ENCODE measurements around the gene SPAG16. TPM values are rescaled to one million over a fixed set of nuclear protein-coding genes. Genes with fewer than 3 reads are reported as not detected.

The SPAG16 gene
- polyA plus RNA-seq, 1 of the 3 experiments (the other 2 are of a cell fraction): 29.5 TPM

- Histone ChIP-seq H3K4me1 (ENCODE audit: control insufficient read depth in 1 of 2, insufficient read depth in 2 of 2, low read depth in 1 of 2, low read length in 1 of 2) (no peaks in the 10 kb centered on the region), H3F3A (replicated peaks; ENCODE audit: insufficient read depth) (no peaks in the 10 kb centered on the region), H3K9ac (no peak overlapping the region), H3K4me3 (ENCODE audit: low read depth in 2 of 2, low read length in 1 of 2) (no peak overlapping the region), H3K79me2 (ENCODE audit: insufficient read depth) (no peaks in the 10 kb centered on the region), H3K4me2 (no peak overlapping the region), H3K36me3 (replicated peaks in 1 of 2; ENCODE audit: control insufficient read depth in 1 of 2, insufficient read depth in 2 of 2, low read length in 1 of 2) (no peaks in the 10 kb centered on the region), H3K27ac (ENCODE audit: low read depth in 2 of 2, low read length in 1 of 2) (no peak overlapping the region), H3K9me2 (no peaks in the 10 kb centered on the region), H2AFZ (ENCODE audit: low read depth) (no peak overlapping the region), H3K27me3 (ENCODE audit: insufficient read depth) (no peaks in the 10 kb centered on the region), H3K9me3 (no peaks in the 10 kb centered on the region), H4K20me1 (ENCODE audit: insufficient read depth) (no peaks in the 10 kb centered on the region)
- no peak for DNase-seq
- TF ChIP-seq RXRA (IDR thresholded peaks at IDR 0.05; ENCODE audit: borderline replicate concordance, low read depth) (no peak), MXI1 (IDR thresholded peaks at IDR 0.05; ENCODE audit: low read depth, low read length) (no peak), TAF1 (IDR thresholded peaks at IDR 0.05; ENCODE audit: borderline replicate concordance, low read depth, low read length) (no peak), MAX (IDR thresholded peaks at IDR 0.05; ENCODE audit: low read depth) (no peak), POLR2AphosphoS5 (IDR thresholded peaks at IDR 0.05; ENCODE audit: low read depth, low read length) (no peak), USF1 (IDR thresholded peaks at IDR 0.05; ENCODE audit: borderline replicate concordance, low read depth) (no peak), GABPA (IDR thresholded peaks at IDR 0.05; ENCODE audit: low read depth) (no peak), RCOR1 (IDR thresholded peaks at IDR 0.05; ENCODE audit: low read length) (no peak), FOXJ3 (CRISPR knock-in tag; IDR thresholded peaks at IDR 0.05) (no peak), YY1 (IDR thresholded peaks at IDR 0.05; ENCODE audit: low read depth) (no peak), EP300 (IDR thresholded peaks at IDR 0.05; ENCODE audit: borderline replicate concordance in 1 of 2, low read depth in 1 of 2, low read length in 1 of 2) (no peak)
- CTCF ChIA-PET: no interaction called here
- POLR2A ChIA-PET: no interaction called here
- 35% methylated on average over 1 of the region's 1 CpG for WGBS (ENCODE audit: low lambda C conversion rate)
Observed at GRCh38 chr2:213551526-213551925, 267.3 kb downstream of the SPAG16 start.

GRCh38 chr2:213559053-213559452, 274.8 kb downstream of the SPAG16 start:
- no peak overlapping the region for H2AFZ ChIP-seq (ENCODE audit: low read depth)
- no peak overlapping the region for H3K4me2 ChIP-seq
- no peak overlapping the region for H3K4me3 ChIP-seq (ENCODE audit: low read depth in 2 of 2, low read length in 1 of 2)
- 0 out of 2 replicates have a peak, but pooled peaks cover 5% of the 10 kb centered on the region for H3K9me3 ChIP-seq
- no peaks in the 10 kb centered on the region for H3K9me2 ChIP-seq
- no peak overlapping the region for H3K9ac ChIP-seq
- no peaks in the 10 kb centered on the region for H4K20me1 ChIP-seq (ENCODE audit: insufficient read depth)
- no peaks in the 10 kb centered on the region for H3K4me1 ChIP-seq (ENCODE audit: control insufficient read depth in 1 of 2, insufficient read depth in 2 of 2, low read depth in 1 of 2, low read length in 1 of 2)
- no peaks in the 10 kb centered on the region for H3F3A ChIP-seq (replicated peaks; ENCODE audit: insufficient read depth)
- DNase-seq: no peak
- H3K79me2 ChIP-seq (ENCODE audit: insufficient read depth): no peaks in the 10 kb centered on the region
- ChIA-PET CTCF (no interaction called here), POLR2A (no interaction called here)
- H3K27ac ChIP-seq (ENCODE audit: low read depth in 2 of 2, low read length in 1 of 2): no peak overlapping the region
- 32% methylated on average over 5 of the region's 5 CpGs for WGBS (ENCODE audit: low lambda C conversion rate)
- H3K27me3 ChIP-seq (ENCODE audit: insufficient read depth): no peaks in the 10 kb centered on the region
- H3K36me3 ChIP-seq (replicated peaks in 1 of 2; ENCODE audit: control insufficient read depth in 1 of 2, insufficient read depth in 2 of 2, low read length in 1 of 2): no peaks in the 10 kb centered on the region
- no peak for TF ChIP-seq EP300 (IDR thresholded peaks at IDR 0.05; ENCODE audit: borderline replicate concordance in 1 of 2, low read depth in 1 of 2, low read length in 1 of 2)
- no peak for TF ChIP-seq MAX (IDR thresholded peaks at IDR 0.05; ENCODE audit: low read depth)
- no peak for TF ChIP-seq JUND (IDR thresholded peaks at IDR 0.05)
- TF ChIP-seq RXRA (IDR thresholded peaks at IDR 0.05; ENCODE audit: borderline replicate concordance, low read depth): no peak
- no peak for TF ChIP-seq POLR2AphosphoS5 (IDR thresholded peaks at IDR 0.05; ENCODE audit: low read depth, low read length)
- no peak for TF ChIP-seq SIN3A (IDR thresholded peaks at IDR 0.05; ENCODE audit: borderline replicate concordance, low read depth, low read length)
- TF ChIP-seq TEAD4 (IDR thresholded peaks at IDR 0.05; ENCODE audit: borderline replicate concordance, insufficient read depth): no peak
- TF ChIP-seq TAF1 (IDR thresholded peaks at IDR 0.05; ENCODE audit: borderline replicate concordance, low read depth, low read length): no peak
- no peak for TF ChIP-seq YY1 (IDR thresholded peaks at IDR 0.05; ENCODE audit: low read depth)
- TF ChIP-seq MXI1 (IDR thresholded peaks at IDR 0.05; ENCODE audit: low read depth, low read length): no peak
- no peak for TF ChIP-seq CHD2 (IDR thresholded peaks at IDR 0.05; ENCODE audit: low read length, partially characterized antibody)
- TF ChIP-seq TCF12 (IDR thresholded peaks at IDR 0.05): no peak
- TF ChIP-seq USF1 (IDR thresholded peaks at IDR 0.05; ENCODE audit: borderline replicate concordance, low read depth): no peak
